H1 (cell line): Measurements from ENCODE around the gene PLTP. TPM values are rescaled to one million over a fixed set of nuclear protein-coding genes. Genes with fewer than 3 reads are reported as not detected.

Source experiments
- ASH2L ChIP-seq: fragments of 200-600, 300-600 bp; sonication (generic); IDR thresholded peaks from one replicate; pipeline ENCODE4 v1.7.1; 2017; ENCODE audit warnings: low read length
- BACH1 ChIP-seq: IDR thresholded peaks from 2 replicates; pipeline ENCODE4 v1.6.1; 2012; ENCODE audit warnings: low read length, improper control_type of control experiment
- CHD1 ChIP-seq: IDR thresholded peaks from 2 replicates; pipeline ENCODE4 v1.6.1; 2012; ENCODE audit warnings: low read depth, low read length, improper control_type of control experiment
- CHD2 ChIP-seq: IDR thresholded peaks from 2 replicates; pipeline ENCODE4 v1.6.1; 2012; ENCODE audit warnings: low read length, improper control_type of control experiment
- EGR1 ChIP-seq: IDR thresholded peaks from 2 replicates; pipeline ENCODE4 v1.6.1; 2011; ENCODE audit warnings: low read depth, low read length, borderline replicate concordance
- FOSL1 ChIP-seq: IDR thresholded peaks from 2 replicates; pipeline ENCODE4 v1.6.1; 2011; ENCODE audit warnings: mild to moderate bottlenecking, low read depth, low read length, moderate library complexity; ENCODE audit not compliant: insufficient read depth
- GTF2F1 ChIP-seq: IDR thresholded peaks from 2 replicates; pipeline ENCODE4 v1.6.1; 2012; ENCODE audit warnings: low read depth, low read length, improper control_type of control experiment, borderline replicate concordance
- HDAC2 ChIP-seq, 2 experiments: fragments of 300-600 bp in 1 of 2; sonication (generic) in 1 of 2; IDR thresholded peaks; 2 replicates each; pipeline ENCODE4 v1.6.1; 2011 to 2012; ENCODE audit warnings: low read depth in 2 of 2, low read length in 2 of 2, mild to moderate bottlenecking in 2 of 2, moderate library complexity in 2 of 2, borderline replicate concordance in 1 of 2, inconsistent platforms in 1 of 2
- JUN ChIP-seq: IDR thresholded peaks from 2 replicates; pipeline ENCODE4 v1.6.1; 2011; ENCODE audit warnings: low read depth, mild to moderate bottlenecking, improper control_type of control experiment, low read length
- KDM5A ChIP-seq: fragments of 200-600 bp; IDR thresholded peaks from 2 replicates; pipeline ENCODE4 v1.7.1; 2012; ENCODE audit warnings: mild to moderate bottlenecking, low read length, inconsistent platforms, mixed read lengths
- POLR2A ChIP-seq, 2 experiments: IDR thresholded peaks; 1 replicate in 1 of 2; 2 replicates in 1 of 2; pipeline ENCODE4 v1.6.1; 2011; ENCODE audit warnings: low read depth in 2 of 2, low read length in 2 of 2, mild to moderate bottlenecking in 2 of 2; ENCODE audit errors: control extremely low read depth in 1 of 2
- POU5F1 ChIP-seq: IDR thresholded peaks from 2 replicates; pipeline ENCODE4 v1.6.1; 2011; ENCODE audit warnings: low read depth, mild to moderate bottlenecking, low read length, moderate library complexity
- RBBP5 ChIP-seq: IDR thresholded peaks from 2 replicates; pipeline ENCODE4 v1.7.1; 2012; ENCODE audit warnings: low read depth, mild to moderate bottlenecking, inconsistent platforms, low read length, moderate library complexity, borderline replicate concordance
- SIRT6 ChIP-seq: IDR thresholded peaks from one replicate; pipeline ENCODE4 v1.7.1; 2012; ENCODE audit warnings: low read length, inconsistent platforms
- SRF ChIP-seq: IDR thresholded peaks from 2 replicates; pipeline ENCODE4 v1.6.1; 2011; ENCODE audit warnings: mild to moderate bottlenecking, low read depth, low read length, moderate library complexity
- SUZ12 ChIP-seq: fragments of 200-600 bp; sonication (generic); IDR thresholded peaks from 2 replicates; pipeline ENCODE4 v1.6.1; 2012; ENCODE audit warnings: mild to moderate bottlenecking, inconsistent platforms, low read length, moderate library complexity, mixed read lengths
- TAF7 ChIP-seq: optimal IDR thresholded peaks from 2 replicates; pipeline ENCODE3; 2011; ENCODE audit warnings: low read depth, mild to moderate bottlenecking, inconsistent platforms, low read length, moderate library complexity, borderline replicate concordance
- TEAD4 ChIP-seq: IDR thresholded peaks from 2 replicates; pipeline ENCODE4 v1.6.1; 2012; ENCODE audit warnings: low read depth, low read length, inconsistent platforms, mixed read lengths
- polyA plus RNA-seq, 7 experiments: library from polyadenylated mRNA; depleted of rRNA in 3 of 7; stranded (reverse) in 5 of 7; unstranded in 2 of 7; fragments of >200 nt in 5 of 7; fragments of 200-250 nt in 2 of 7; gene quantifications; 1 replicate in 5 of 7; 2 replicates in 1 of 7; 4 replicates in 1 of 7; pipeline versions ENCODE4 v1.2.1 to v1.2.3, GENCODE V29; 2011 to 2013; ENCODE audit warnings: missing spikeins in 2 of 7, mixed read lengths in 2 of 7
- total RNA-seq: library from RNA; stranded (reverse); fragmentation: NEBNext Ultra II Directional; extraction: Animal tissue kit (Norgen Biotek cat#: 25700); gene quantifications from 2 replicates; pipeline ENCODE4 v1.2.1, GENCODE V29; 2021
- TF ChIP-seq, protein P1 (sequence below): IDR thresholded peaks from 2 replicates; pipeline ENCODE4 v1.6.1; 2011; ENCODE audit warnings: low read depth, mild to moderate bottlenecking, low read length; ENCODE audit not compliant: insufficient read depth
- TF ChIP-seq, protein P2 (sequence below): IDR thresholded peaks from 2 replicates; pipeline ENCODE4 v1.6.1; 2012; ENCODE audit warnings: inconsistent platforms

PLTP gene
- total and polyA plus RNA-seq, 2 of the 8 experiments (the other 6 are each of a cell fraction or from before 2014, with no cell fraction given) = 120 to 194 TPM

DNA sequence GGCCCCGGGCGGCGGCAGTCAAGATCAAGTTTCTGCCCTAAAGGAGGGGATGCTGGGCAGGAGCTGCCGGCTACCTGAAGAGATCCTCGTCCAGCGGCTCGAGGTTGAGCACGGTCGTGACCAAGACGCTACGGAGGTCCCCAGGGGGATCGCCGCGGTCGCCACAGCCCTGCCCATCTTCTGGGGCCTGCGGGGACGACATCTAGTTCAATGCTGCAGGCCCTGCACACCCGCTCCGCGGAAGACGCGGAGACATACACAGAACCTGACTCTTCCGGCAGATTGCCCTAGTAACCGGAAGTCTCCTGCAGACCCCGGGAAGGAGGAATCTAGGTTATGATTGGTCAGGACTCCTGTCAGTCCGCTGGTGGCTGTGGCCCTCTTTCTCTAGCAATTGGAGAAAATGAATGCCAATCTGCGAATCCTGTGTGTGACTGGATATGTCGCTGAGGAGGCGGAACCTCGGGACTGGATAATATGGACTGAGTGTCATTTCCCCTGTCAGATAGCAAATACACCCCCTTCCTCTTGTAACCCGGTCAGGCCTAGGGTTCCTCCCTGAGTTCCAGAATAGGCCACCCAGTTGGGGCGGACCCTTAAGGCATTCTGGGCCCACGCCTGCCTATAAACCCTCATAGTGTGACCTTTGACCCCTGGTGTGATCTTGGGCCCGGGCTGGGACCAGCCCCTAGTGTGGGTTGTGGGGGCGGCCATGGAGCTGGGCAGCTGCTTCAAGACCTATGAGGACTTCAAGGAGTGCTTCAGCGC lies 54.7 kb downstream of the PLTP start, which contains the start of the genes ACOT8 and ZSWIM3 (continued):
- TF ChIP-seq EGR1 (no peak), CHD1 (no peak), KDM5A (no peak), POLR2A (IDR thresholded peaks at IDR 0.05; ENCODE audit: control extremely low read depth in 1 of 2, low read depth in 2 of 2, low read length in 2 of 2) (peak in 1 of 2 experiments; percentile 47; a peak in 1 of 3 replicates), TEAD4 (no peak), POU5F1 (no peak), JUN (no peak), FOSL1 (no peak), SIRT6 (no peak), SUZ12 (no peak), RBBP5 (0 out of 2 replicates have a peak, but pooled peaks have one; percentile 54), HDAC2 (IDR thresholded peaks at IDR 0.05; ENCODE audit: borderline replicate concordance in 1 of 2, low read depth in 2 of 2, low read length in 2 of 2) (peak in 1 of 2 experiments; percentile 40; a peak in 1 of 4 replicates), SRF (no peak), GTF2F1 (no peak), TAF7 (no peak), BACH1 (no peak), ASH2L (no peak), CHD2 (peak; percentile 98)
- TF ChIP-seq, protein P1, sequence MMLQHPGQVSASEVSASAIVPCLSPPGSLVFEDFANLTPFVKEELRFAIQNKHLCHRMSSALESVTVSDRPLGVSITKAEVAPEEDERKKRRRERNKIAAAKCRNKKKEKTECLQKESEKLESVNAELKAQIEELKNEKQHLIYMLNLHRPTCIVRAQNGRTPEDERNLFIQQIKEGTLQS = no peak
- TF ChIP-seq, protein P2, sequence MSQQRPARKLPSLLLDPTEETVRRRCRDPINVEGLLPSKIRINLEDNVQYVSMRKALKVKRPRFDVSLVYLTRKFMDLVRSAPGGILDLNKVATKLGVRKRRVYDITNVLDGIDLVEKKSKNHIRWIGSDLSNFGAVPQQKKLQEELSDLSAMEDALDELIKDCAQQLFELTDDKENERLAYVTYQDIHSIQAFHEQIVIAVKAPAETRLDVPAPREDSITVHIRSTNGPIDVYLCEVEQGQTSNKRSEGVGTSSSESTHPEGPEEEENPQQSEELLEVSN = no peak
